PC-9 (cell line): ENCODE data around the gene MAT1A. TPM values are rescaled to one million over a fixed set of nuclear protein-coding genes. Genes with fewer than 3 reads are reported as not detected.

Experiments
- Bru-seq: library from RNA; stranded (reverse); fragments of 400-500 nt; gene quantifications from one replicate; lab custom pipeline; 2021; lab: Mats Ljungman, UMichigan
- BruChase-seq, 2 experiments: library from RNA; stranded (reverse); fragments of 400-500 nt; gene quantifications; one replicate each; lab custom pipeline; 2021; lab: Mats Ljungman, UMichigan
- BruUV-seq: library from RNA; stranded (reverse); fragments of 400-500 nt; replicated peaks from 2 replicates; lab custom pipeline; 2021; lab: Mats Ljungman, UMichigan
- CTCF ChIA-PET: fragments of 300-600 bp; sonication (Branson Sonifier 250); formaldehyde crosslinking; loops from one replicate; lab custom pipeline; 2022; ENCODE audit warnings: antibody characterized with exemption; lab: Charles Lee
- POLR2A ChIA-PET: fragments of 300-600 bp; sonication (Branson Sonifier 250); formaldehyde crosslinking; loops from one replicate; lab custom pipeline; 2022; ENCODE audit warnings: antibody characterized with exemption; ENCODE audit not compliant: unreplicated experiment; lab: Charles Lee
- DNase-seq, 2 experiments: peaks; one replicate each; pipeline versions ENCODE4 v3.0.0 to v3.0.0-alpha.2; 2015 to 2022; ENCODE audit warnings: mixed read lengths in 1 of 2
- H2AFZ ChIP-seq: fragments of 200-600 bp; sonication (generic); 2 replicates; pipeline ENCODE4 v1.8.1; 2017; ENCODE audit warnings: antibody characterized with exemption
- H3F3A ChIP-seq: fragments of 200-600 bp; sonication (generic); 2 replicates; pipeline ENCODE4 v1.8.1; 2017; ENCODE audit warnings: antibody characterized with exemption, mild to moderate bottlenecking, low read depth; ENCODE audit not compliant: insufficient read depth
- H3K27ac ChIP-seq: fragments of 200-600 bp; sonication (generic); 2 replicates; pipeline ENCODE4 v1.6.1; 2016; ENCODE audit warnings: mixed run types
- H3K27me3 ChIP-seq: fragments of 200-600 bp; sonication (generic); 2 replicates; pipeline ENCODE4 v1.6.1; 2016; ENCODE audit warnings: low read depth, mixed run types; ENCODE audit not compliant: insufficient read depth
- H3K36me3 ChIP-seq: fragments of 200-600 bp; sonication (generic); 2 replicates; pipeline ENCODE4 v1.6.1; 2016; ENCODE audit warnings: low read depth, mixed run types
- H3K4me1 ChIP-seq: fragments of 200-600 bp; sonication (generic); replicated peaks from 2 replicates; pipeline ENCODE4 v1.6.1; 2016; ENCODE audit warnings: mixed run types; ENCODE audit not compliant: insufficient read depth
- H3K4me2 ChIP-seq: fragments of 200-600 bp; sonication (generic); 2 replicates; pipeline ENCODE4 v1.6.1; 2017; ENCODE audit warnings: mixed run types
- H3K4me3 ChIP-seq: fragments of 200-600 bp; sonication (generic); 2 replicates; pipeline ENCODE4 v1.6.1; 2016; ENCODE audit warnings: mixed run types
- H3K79me2 ChIP-seq: fragments of 200-600 bp; sonication (generic); 2 replicates; pipeline ENCODE4 v1.6.1; 2017; ENCODE audit warnings: low read depth, mixed run types
- H3K9me2 ChIP-seq: fragments of 200-600 bp; sonication (generic); 2 replicates; pipeline ENCODE4 v1.8.1; 2017; ENCODE audit warnings: mild to moderate bottlenecking; ENCODE audit not compliant: insufficient read depth
- H3K9me3 ChIP-seq: fragments of 200-600 bp; sonication (generic); 2 replicates; pipeline ENCODE4 v1.8.1; 2016; ENCODE audit warnings: low read depth; ENCODE audit not compliant: insufficient read depth
- H4K20me1 ChIP-seq: fragments of 200-600 bp; sonication (generic); 2 replicates; pipeline ENCODE4 v1.8.1; 2017; ENCODE audit not compliant: insufficient read depth
- EZH2 ChIP-seq: fragments of 200-600 bp; sonication (generic); IDR thresholded peaks from 2 replicates; pipeline ENCODE4 v1.8.0; 2017; ENCODE audit warnings: antibody characterized with exemption, low read depth
- intact Hi-C: fragments of 100-400 bp; cut with micrococcal nuclease; formaldehyde crosslinking; loops from one replicate; pipeline ENCODE4 v1.10.0; 2022; ENCODE audit not compliant: unreplicated experiment
- long read RNA-seq: library from polyadenylated mRNA; stranded (forward); transcript quantifications from one replicate; pipeline ENCODE4 v2.0.0, GENCODE V29; 2022
- total RNA-seq: library from RNA; stranded (reverse); gene quantifications from 2 replicates; pipeline ENCODE4 v1.2.3, GENCODE V29; 2021
- TF ChIP-seq, protein P1 (sequence below): fragments of 200-600 bp; sonication (generic); conservative IDR thresholded peaks from 2 replicates; pipeline ENCODE4 v1.6.1; 2017; ENCODE audit warnings: mixed run types, antibody characterized with exemption, mild to moderate bottlenecking, moderate library complexity

MAT1A gene
- total RNA-seq (not detected in 2 replicates), Bru-seq, nascent RNA (percentile 4 among the genes with signal in this experiment), BruChase-seq, experiment 1, labeled RNA remaining after a 2-hour chase (not detected), BruChase-seq, experiment 2, labeled RNA remaining after a 6-hour chase (percentile 5 among the genes with signal in this experiment)
- long read RNA-seq, result 0 reads

DNA sequence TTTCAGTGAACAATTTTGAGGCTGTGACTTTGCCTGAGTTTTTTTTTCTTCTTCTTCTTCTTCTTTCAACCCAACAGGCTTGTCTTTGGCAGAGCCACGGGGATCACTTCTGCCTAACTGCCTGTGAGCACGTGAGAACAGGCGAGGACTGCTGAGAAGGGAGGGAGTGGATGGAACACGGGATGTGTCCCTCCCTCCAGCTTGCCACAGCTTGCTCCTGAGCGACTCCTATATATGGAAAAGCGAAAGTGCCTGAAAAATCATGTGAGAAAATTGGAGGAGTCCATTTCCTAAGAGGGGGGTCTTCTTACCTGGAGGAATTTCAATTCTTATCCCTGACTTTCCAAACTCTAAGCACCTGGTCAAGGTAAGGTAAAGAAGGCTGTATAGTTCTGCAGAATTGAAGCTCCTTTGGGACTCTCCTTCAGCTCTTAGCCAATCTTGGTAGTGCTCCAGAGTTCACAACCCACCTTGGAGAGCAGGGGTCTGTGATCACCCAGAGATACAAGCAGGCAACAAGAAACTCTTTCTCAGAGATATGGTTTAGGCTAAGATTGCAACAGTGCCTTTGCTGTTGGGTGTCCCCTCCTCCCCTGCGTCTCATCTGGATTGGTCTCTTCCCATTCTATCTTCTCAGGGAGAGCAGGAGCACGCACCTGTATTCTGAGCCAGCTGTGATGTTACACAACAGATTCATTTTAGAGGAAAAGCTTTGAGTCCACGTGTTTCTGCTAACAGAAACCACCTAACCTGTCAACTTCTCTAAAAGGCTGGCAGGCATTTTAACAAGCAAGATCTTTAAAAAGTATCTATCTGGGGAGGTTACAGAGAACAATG lies at the start of gene MAT1A:
MAT1A (minus strand) TSS at position 208 of the 837 bp plus-strand sequence. CDS start 235 bp downstream, outside the sequence.
- H2AFZ ChIP-seq, result no peak within 1 kb of the TSS
- H3K4me3 ChIP-seq, result no peak within 1 kb of the TSS

DNA sequence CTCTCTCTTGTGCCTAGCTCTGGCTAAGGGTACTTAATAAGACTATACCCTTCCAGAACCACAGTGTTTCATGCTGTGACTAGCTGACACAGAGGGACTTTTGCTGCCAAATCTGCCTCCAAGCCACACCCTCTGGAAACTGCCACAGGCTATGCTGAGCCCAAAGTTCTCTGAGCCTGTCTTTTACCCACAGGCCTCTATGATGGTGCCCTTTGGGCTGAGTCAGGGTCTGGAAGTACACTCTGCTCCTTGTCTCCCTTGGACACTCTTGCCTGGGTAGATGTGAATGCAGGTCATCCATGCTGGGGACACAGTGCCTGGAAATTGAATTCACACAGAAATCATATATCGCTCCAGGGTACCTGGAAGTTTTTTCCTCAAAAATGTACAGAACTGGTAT lies 44.5 kb upstream of the MAT1A start:
- intact Hi-C loops, result no loop called here
- no peak overlapping the region for H3K27ac ChIP-seq
- H3F3A ChIP-seq, result no peaks in the 10 kb centered on the region
- DNase-seq, result no peak
- H4K20me1 ChIP-seq, result no peaks in the 10 kb centered on the region
- no peak overlapping the region for H3K4me3 ChIP-seq
- no peak overlapping the region for H3K4me2 ChIP-seq
- ChIA-PET CTCF (no interaction called here), POLR2A (interaction anchor here (0.6 kb wide), 1 partner anchor 165 kb away, joined by 8 read pairs; no protein-coding TSS in a partner anchor)
- H3K36me3 ChIP-seq, result no peaks in the 10 kb centered on the region
- H3K4me1 ChIP-seq, result no peaks in the 10 kb centered on the region
- 0 out of 2 replicates have a peak, but pooled peaks cover 4% of the 10 kb centered on the region for H3K9me2 ChIP-seq
- H3K27me3 ChIP-seq, result peaks cover 21% of the 10 kb centered on the region
- no peak for TF ChIP-seq EZH2
- TF ChIP-seq, protein P1, sequence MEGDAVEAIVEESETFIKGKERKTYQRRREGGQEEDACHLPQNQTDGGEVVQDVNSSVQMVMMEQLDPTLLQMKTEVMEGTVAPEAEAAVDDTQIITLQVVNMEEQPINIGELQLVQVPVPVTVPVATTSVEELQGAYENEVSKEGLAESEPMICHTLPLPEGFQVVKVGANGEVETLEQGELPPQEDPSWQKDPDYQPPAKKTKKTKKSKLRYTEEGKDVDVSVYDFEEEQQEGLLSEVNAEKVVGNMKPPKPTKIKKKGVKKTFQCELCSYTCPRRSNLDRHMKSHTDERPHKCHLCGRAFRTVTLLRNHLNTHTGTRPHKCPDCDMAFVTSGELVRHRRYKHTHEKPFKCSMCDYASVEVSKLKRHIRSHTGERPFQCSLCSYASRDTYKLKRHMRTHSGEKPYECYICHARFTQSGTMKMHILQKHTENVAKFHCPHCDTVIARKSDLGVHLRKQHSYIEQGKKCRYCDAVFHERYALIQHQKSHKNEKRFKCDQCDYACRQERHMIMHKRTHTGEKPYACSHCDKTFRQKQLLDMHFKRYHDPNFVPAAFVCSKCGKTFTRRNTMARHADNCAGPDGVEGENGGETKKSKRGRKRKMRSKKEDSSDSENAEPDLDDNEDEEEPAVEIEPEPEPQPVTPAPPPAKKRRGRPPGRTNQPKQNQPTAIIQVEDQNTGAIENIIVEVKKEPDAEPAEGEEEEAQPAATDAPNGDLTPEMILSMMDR, result no peak
- no peaks in the 10 kb centered on the region for H3K79me2 ChIP-seq
- BruUV-seq, result no TSS peak
- H2AFZ ChIP-seq, result no peak overlapping the region
- no peaks in the 10 kb centered on the region for H3K9me3 ChIP-seq

More for the DNA sequence above, at the start of gene MAT1A:
- H3F3A ChIP-seq, result no peaks in the 10 kb centered on the region
- POLR2A ChIA-PET, result no interaction called here
- H3K27me3 ChIP-seq, result peaks cover 56% of the 10 kb centered on the region
- no peak for DNase-seq
- BruUV-seq, result no TSS peak
- no peaks in the 10 kb centered on the region; the same call in 1 of the 2 replicates for H3K4me1 ChIP-seq
- H3K4me2 ChIP-seq, result 0 out of 2 replicates have a peak within 1 kb of the TSS, but pooled peaks have one; percentile 4
- H4K20me1 ChIP-seq, result no peaks in the 10 kb centered on the region
- no peaks in the 10 kb centered on the region for H3K9me2 ChIP-seq
- no peaks in the 10 kb centered on the region for H3K79me2 ChIP-seq
- H3K9me3 ChIP-seq, result no peaks in the 10 kb centered on the region
- intact Hi-C loops, result no loop called here
- CTCF ChIA-PET, result interaction anchor here (0.6 kb wide), 1 partner anchor 376 kb away, joined by 3 read pairs; no protein-coding TSS in a partner anchor
- H3K36me3 ChIP-seq, result no peaks in the 10 kb centered on the region
- TF ChIP-seq EZH2, result no peak
- TF ChIP-seq, protein P1, result no peak; the same call in 1 of the 2 replicates
- no peak within 1 kb of the TSS for H3K27ac ChIP-seq

DNA sequence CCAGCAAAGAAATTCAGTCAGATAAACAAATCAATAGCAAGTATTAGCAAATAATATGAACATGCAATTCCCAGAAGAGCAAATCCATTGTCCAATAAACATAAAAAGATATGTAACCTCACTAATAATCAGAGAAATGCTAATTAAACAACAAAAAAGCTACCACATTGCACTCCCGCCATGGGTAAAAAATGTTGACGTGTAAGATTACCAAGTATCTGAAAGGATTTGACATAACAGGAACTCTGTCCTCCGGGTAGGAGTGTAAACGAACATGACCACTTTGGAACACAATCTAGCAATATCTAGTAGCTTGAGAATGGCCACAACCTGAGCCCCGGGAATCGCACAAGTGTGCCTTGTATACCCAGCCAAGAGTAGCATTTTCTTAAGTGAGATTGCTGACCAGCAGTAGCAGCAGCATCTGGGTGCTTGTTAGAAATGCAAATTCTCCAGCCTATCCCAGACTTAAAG lies 35.5 kb upstream of the MAT1A start:
- Histone ChIP-seq H4K20me1 (no peaks in the 10 kb centered on the region), H3K36me3 (no peaks in the 10 kb centered on the region), H3K4me3 (no peak overlapping the region), H3K27me3 (peaks cover 38% of the 10 kb centered on the region), H3K79me2 (no peaks in the 10 kb centered on the region), H3K4me2 (no peak overlapping the region), H3K9me3 (0 out of 2 replicates have a peak, but pooled peaks cover 2% of the 10 kb centered on the region), H3K9me2 (no peaks in the 10 kb centered on the region), H3F3A (no peaks in the 10 kb centered on the region), H3K27ac (no peak overlapping the region), H2AFZ (no peak overlapping the region), H3K4me1 (no peaks in the 10 kb centered on the region)
- no peak for TF ChIP-seq EZH2
- TF ChIP-seq, protein P1, result no peak
- intact Hi-C loops, result no loop called here
- CTCF ChIA-PET, result no interaction called here
- BruUV-seq, result no TSS peak
- POLR2A ChIA-PET, result no interaction called here
- no peak for DNase-seq
